ENCODE data around the gene CCDC141.
"Not testable (repeated sequence)": the region's sequence is repeated elsewhere in the genome, so short reads cannot be mapped to it uniquely, and the experiment has no call there.

Gene CCDC141

DNA sequence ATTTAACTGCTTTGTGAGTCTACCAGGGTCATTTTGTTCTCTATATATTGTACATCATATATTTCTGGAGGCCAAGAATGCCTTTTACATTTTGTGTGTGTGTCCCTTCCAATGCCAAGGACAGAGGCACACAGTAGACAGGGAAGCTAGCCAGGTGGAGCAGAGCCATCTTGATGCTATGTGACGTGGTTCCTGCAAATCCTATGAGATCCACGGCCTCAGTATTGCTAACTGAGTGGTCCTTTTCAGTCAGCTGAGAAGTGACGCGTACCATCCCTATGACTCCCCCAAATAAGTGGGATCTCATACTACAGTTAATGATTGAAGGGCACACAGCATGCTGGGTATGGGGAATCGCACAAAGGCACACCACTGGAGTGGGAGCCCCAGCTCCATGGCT, 27.3 kb downstream of the CCDC141 start:
- H3K27ac Mint-ChIP-seq = no peak overlapping the region
- no peaks in the 10 kb centered on the region for H3K4me1 Mint-ChIP-seq (ENCODE audit: low read depth in 2 of 2)
- peaks cover 3 to 5% of the 10 kb centered on the region in 2 donors for H3K9me3 Mint-ChIP-seq
- H3K27me3 Mint-ChIP-seq = no peaks in the 10 kb centered on the region
- no peak overlapping the region for H3K4me3 Mint-ChIP-seq
- no peak for DNase-seq
- ATAC-seq (replicated peaks) = no peak
- H3K36me3 Mint-ChIP-seq (ENCODE audit: insufficient read depth) = no peaks in the 10 kb centered on the region

- DNase-seq (no peak), ATAC-seq (replicated peaks) (no peak)
- no peak overlapping the region for H3K4me3 Mint-ChIP-seq
- no peaks in the 10 kb centered on the region for H3K27me3 Mint-ChIP-seq
- no peaks in the 10 kb centered on the region for H3K36me3 Mint-ChIP-seq (ENCODE audit: insufficient read depth)
- peaks cover 0 to 4% of the 10 kb centered on the region in 2 donors for H3K9me3 Mint-ChIP-seq
- no peak overlapping the region for H3K27ac Mint-ChIP-seq
- H3K4me1 Mint-ChIP-seq (ENCODE audit: low read depth in 2 of 2) = no peaks in the 10 kb centered on the region
These were observed 28.7 kb downstream of the CCDC141 start for GRCh38 chr2:179021258-179021657.

- DNase-seq (no peak), ATAC-seq (replicated peaks) (no peak)
- H3K4me3 Mint-ChIP-seq = no peak overlapping the region
- no peaks in the 10 kb centered on the region for H3K36me3 Mint-ChIP-seq (ENCODE audit: insufficient read depth)
- H3K4me1 Mint-ChIP-seq (ENCODE audit: low read depth in 2 of 2) = no peaks in the 10 kb centered on the region
- no peak overlapping the region for H3K27ac Mint-ChIP-seq
- H3K9me3 Mint-ChIP-seq = no peaks in the 10 kb centered on the region
- H3K27me3 Mint-ChIP-seq = no peaks in the 10 kb centered on the region
These were observed 29.7 kb downstream of the CCDC141 start for GRCh38 chr2:179020156-179020750.

- no peak overlapping the region for H3K27ac Mint-ChIP-seq
- H3K27me3 Mint-ChIP-seq = no peaks in the 10 kb centered on the region
- H3K36me3 Mint-ChIP-seq (ENCODE audit: insufficient read depth) = no peaks in the 10 kb centered on the region
These were observed 30.7 kb downstream of the CCDC141 start for GRCh38 chr2:179019260-179019659.

GRCh38 chr2:179017773-179018357, 32.1 kb downstream of the CCDC141 start:
- H3K27me3 Mint-ChIP-seq = no peaks in the 10 kb centered on the region
- no peak for ATAC-seq (replicated peaks)

More at GRCh38 chr2:179019260-179019659, 30.7 kb downstream of the CCDC141 start:
- Mint-ChIP-seq H3K4me1 (ENCODE audit: low read depth in 2 of 2) (no peaks in the 10 kb centered on the region), H3K9me3 (peaks cover 0 to 5% of the 10 kb centered on the region in 2 donors), H3K4me3 (no peak overlapping the region)
- no peak for ATAC-seq (replicated peaks)
- DNase-seq = no peak

DNA sequence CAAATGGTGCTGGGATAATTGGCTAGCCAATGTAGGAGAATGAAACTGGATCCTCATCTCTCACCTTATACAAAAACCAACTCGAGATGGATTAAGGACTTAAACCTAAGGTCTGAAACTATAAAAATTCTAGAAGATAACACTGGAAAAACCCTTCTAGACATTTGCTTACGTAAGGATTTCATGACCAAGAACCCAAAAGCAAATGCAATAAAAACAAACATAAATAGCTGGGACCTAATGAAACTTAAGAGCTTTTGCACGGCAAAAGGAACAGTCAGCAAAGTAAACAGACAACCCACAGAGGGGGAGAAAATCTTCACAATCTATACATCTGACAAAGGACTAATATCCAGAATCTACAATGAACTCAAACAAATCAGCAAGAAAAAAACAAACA, 35.7 kb downstream of the CCDC141 start:
- H3K36me3 Mint-ChIP-seq (ENCODE audit: insufficient read depth); H3K27ac Mint-ChIP-seq; ATAC-seq (replicated peaks); H3K27me3 Mint-ChIP-seq; H3K4me3 Mint-ChIP-seq; H3K4me1 Mint-ChIP-seq (ENCODE audit: low read depth in 2 of 2); DNase-seq: not testable (repeated sequence)
- peaks cover 9 to 15% of the 10 kb centered on the region in 2 donors for H3K9me3 Mint-ChIP-seq

More at GRCh38 chr2:179017773-179018357, 32.1 kb downstream of the CCDC141 start:
- H3K4me3 Mint-ChIP-seq = no peak overlapping the region
- no peak overlapping the region for H3K27ac Mint-ChIP-seq
- DNase-seq = no peak
- H3K36me3 Mint-ChIP-seq (ENCODE audit: insufficient read depth) = no peaks in the 10 kb centered on the region
- H3K4me1 Mint-ChIP-seq (ENCODE audit: low read depth in 2 of 2) = no peaks in the 10 kb centered on the region
- peaks cover 4 to 14% of the 10 kb centered on the region in 2 donors for H3K9me3 Mint-ChIP-seq

GRCh38 chr2:179005976-179006375, 44.0 kb downstream of the CCDC141 start:
- Mint-ChIP-seq H3K36me3 (ENCODE audit: insufficient read depth) (peaks cover 4% of the 10 kb centered on the region), H3K27ac (no peak overlapping the region)

DNA sequence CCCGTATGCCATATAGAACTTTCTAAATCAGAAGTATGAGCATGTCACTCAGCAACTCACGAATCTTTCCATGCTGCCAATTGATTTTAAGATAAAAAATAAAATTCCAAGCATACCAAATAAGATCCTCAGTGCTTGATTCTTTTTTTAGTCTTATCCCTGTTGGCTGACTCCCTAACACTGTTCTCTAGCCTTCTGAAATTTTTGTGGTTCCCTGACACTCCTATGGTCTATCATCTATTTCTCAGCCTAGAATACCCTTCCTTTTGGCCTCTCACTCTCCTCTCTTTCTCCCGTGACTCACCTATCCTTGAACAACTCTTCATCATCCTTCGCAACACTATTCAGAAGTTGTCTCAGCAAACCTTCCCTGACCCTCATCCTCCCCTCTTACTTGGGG, 50.5 kb downstream of the CCDC141 start:
- H3K9me3 Mint-ChIP-seq = peaks cover 0 to 2% of the 10 kb centered on the region in 2 donors
- H3K27me3 Mint-ChIP-seq = no peaks in the 10 kb centered on the region
- ATAC-seq (replicated peaks) = no peak

More at GRCh38 chr2:179005976-179006375, 44.0 kb downstream of the CCDC141 start:
- H3K9me3 Mint-ChIP-seq = peaks cover 0 to 7% of the 10 kb centered on the region in 2 donors
- ATAC-seq (replicated peaks) (no peak), DNase-seq (no peak)
- H3K27me3 Mint-ChIP-seq = no peaks in the 10 kb centered on the region
- H3K4me1 Mint-ChIP-seq (ENCODE audit: low read depth in 2 of 2) = no peaks in the 10 kb centered on the region
- no peak overlapping the region for H3K4me3 Mint-ChIP-seq

DNA sequence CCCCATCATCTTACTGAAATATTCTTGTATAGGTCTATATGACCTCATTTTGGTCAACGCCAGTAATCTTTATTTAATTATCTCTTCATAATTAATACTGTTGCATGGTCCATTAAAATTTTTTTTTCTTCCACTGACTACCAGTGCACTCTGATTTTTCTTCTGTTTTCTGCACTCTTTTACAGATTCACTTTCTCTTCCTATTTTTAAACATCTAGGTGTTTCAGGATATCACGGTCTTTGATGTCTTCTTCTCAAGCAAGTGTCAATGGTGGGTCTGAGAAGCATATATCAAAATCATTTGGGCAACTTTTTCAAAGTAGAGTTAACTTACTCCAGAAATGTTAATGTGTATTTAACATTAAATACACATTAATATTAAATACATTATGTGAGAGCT, 51.4 kb downstream of the CCDC141 start:
- H3K36me3 Mint-ChIP-seq (ENCODE audit: insufficient read depth) = no peaks in the 10 kb centered on the region

More for the DNA sequence above, 50.5 kb downstream of the CCDC141 start:
- no peaks in the 10 kb centered on the region for H3K36me3 Mint-ChIP-seq (ENCODE audit: insufficient read depth)
- H3K4me1 Mint-ChIP-seq (ENCODE audit: low read depth in 2 of 2) = no peaks in the 10 kb centered on the region
- no peak overlapping the region for H3K4me3 Mint-ChIP-seq
- no peak for DNase-seq
- no peak overlapping the region for H3K27ac Mint-ChIP-seq

GRCh38 chr2:178997477-178997876, 52.5 kb downstream of the CCDC141 start:
- Mint-ChIP-seq H3K36me3 (ENCODE audit: insufficient read depth) (no peaks in the 10 kb centered on the region), H3K27me3 (no peaks in the 10 kb centered on the region), H3K9me3 (peaks cover 0 to 6% of the 10 kb centered on the region in 2 donors), H3K4me3 (no peak overlapping the region), H3K4me1 (ENCODE audit: low read depth in 2 of 2) (no peaks in the 10 kb centered on the region), H3K27ac (no peak overlapping the region)
- no peak for ATAC-seq (replicated peaks)
- no peak for DNase-seq

More for the DNA sequence above, 51.4 kb downstream of the CCDC141 start:
- H3K9me3 Mint-ChIP-seq = peaks cover 0 to 3% of the 10 kb centered on the region in 2 donors
- ATAC-seq (replicated peaks) (no peak), DNase-seq (no peak)
- H3K4me3 Mint-ChIP-seq = no peak overlapping the region
- H3K4me1 Mint-ChIP-seq (ENCODE audit: low read depth in 2 of 2) = no peaks in the 10 kb centered on the region
- no peaks in the 10 kb centered on the region for H3K27me3 Mint-ChIP-seq
- no peak overlapping the region for H3K27ac Mint-ChIP-seq

GRCh38 chr2:178997067-178997466, 52.9 kb downstream of the CCDC141 start:
- no peaks in the 10 kb centered on the region for H3K36me3 Mint-ChIP-seq (ENCODE audit: insufficient read depth)

GRCh38 chr2:178994264-178994663, 55.7 kb downstream of the CCDC141 start:
- Mint-ChIP-seq H3K36me3 (ENCODE audit: insufficient read depth) (no peaks in the 10 kb centered on the region), H3K9me3 (peaks cover 0 to 4% of the 10 kb centered on the region in 2 donors), H3K27me3 (no peaks in the 10 kb centered on the region), H3K27ac (no peak overlapping the region), H3K4me3 (no peak overlapping the region), H3K4me1 (ENCODE audit: low read depth in 2 of 2) (no peaks in the 10 kb centered on the region)
- DNase-seq = no peak
- ATAC-seq (replicated peaks) = no peak

More at GRCh38 chr2:178997067-178997466, 52.9 kb downstream of the CCDC141 start:
- Mint-ChIP-seq H3K27ac (no peak overlapping the region), H3K4me3 (no peak overlapping the region), H3K27me3 (no peaks in the 10 kb centered on the region), H3K4me1 (ENCODE audit: low read depth in 2 of 2) (no peaks in the 10 kb centered on the region), H3K9me3 (peaks cover 0 to 6% of the 10 kb centered on the region in 2 donors)
- DNase-seq (no peak), ATAC-seq (replicated peaks) (no peak)

DNA sequence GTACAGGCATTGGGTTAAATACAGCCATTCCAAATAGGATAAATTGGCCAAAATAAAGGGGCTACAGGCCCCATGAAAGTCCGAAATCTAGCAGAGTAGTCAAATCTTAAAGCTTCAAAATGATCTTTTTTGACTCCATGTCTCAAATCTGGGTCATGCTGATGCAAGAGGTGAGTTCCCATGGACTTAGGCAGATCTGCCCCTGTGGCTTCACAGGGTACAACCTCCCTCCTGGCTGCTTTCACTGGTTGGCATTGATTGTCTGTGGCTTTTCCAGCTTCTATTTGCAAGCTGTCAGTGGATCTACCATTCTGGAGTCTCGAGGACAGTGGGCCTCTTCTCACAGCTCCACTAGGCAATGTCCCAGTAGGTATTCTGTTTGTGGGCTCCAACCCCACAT, 56.1 kb downstream of the CCDC141 start:
- Mint-ChIP-seq H3K4me3 (no peak overlapping the region), H3K27ac (no peak overlapping the region), H3K4me1 (ENCODE audit: low read depth in 2 of 2) (no peaks in the 10 kb centered on the region), H3K27me3 (no peaks in the 10 kb centered on the region), H3K9me3 (peaks cover 0 to 4% of the 10 kb centered on the region in 2 donors), H3K36me3 (ENCODE audit: insufficient read depth) (no peaks in the 10 kb centered on the region)
- ATAC-seq (replicated peaks) = no peak
- no peak for DNase-seq

- DNase-seq; ATAC-seq (replicated peaks); H3K27me3 Mint-ChIP-seq; H3K27ac Mint-ChIP-seq; H3K9me3 Mint-ChIP-seq; H3K36me3 Mint-ChIP-seq (ENCODE audit: insufficient read depth); H3K4me1 Mint-ChIP-seq (ENCODE audit: low read depth in 2 of 2); H3K4me3 Mint-ChIP-seq: not testable (repeated sequence)
These were observed 57.2 kb downstream of the CCDC141 start for GRCh38 chr2:178992719-178993118.
